DOHH2 (cell line): ENCODE measurements around the gene HSPB3.
"Not testable (repeated sequence)": the region's sequence is repeated elsewhere in the genome, so short reads cannot be mapped to it uniquely, and the experiment has no call there.

Experiments used
- H3F3A ChIP-seq: fragments of 200-600 bp; sonication (generic), shearing (Covaris generic); 2 replicates; pipeline ENCODE4 v1.6.0; 2016; ENCODE audit warnings: antibody characterized with exemption, mild to moderate bottlenecking; ENCODE audit not compliant: control insufficient read depth, insufficient read depth
- H3K27ac ChIP-seq: fragments of 200-600 bp; sonication (generic); 2 replicates; pipeline ENCODE4 v1.5.1; 2014; ENCODE audit warnings: low read depth, mild to moderate bottlenecking, low read length, moderate library complexity
- H3K27me3 ChIP-seq: fragments of 200-600 bp; sonication (generic); 2 replicates; pipeline ENCODE4 v1.6.1; 2014; ENCODE audit warnings: mild to moderate bottlenecking, low read length, mixed read lengths; ENCODE audit not compliant: control insufficient read depth
- H3K36me3 ChIP-seq: fragments of 200-600 bp; sonication (generic); 2 replicates; pipeline ENCODE4 v1.6.1; 2014; ENCODE audit warnings: mild to moderate bottlenecking, low read length, moderate library complexity, mixed read lengths; ENCODE audit not compliant: control insufficient read depth
- H3K4me1 ChIP-seq: fragments of 200-600 bp; sonication (generic); 2 replicates; pipeline ENCODE4 v1.6.1; 2014; ENCODE audit warnings: mild to moderate bottlenecking, low read length, mixed read lengths; ENCODE audit not compliant: control insufficient read depth
- H3K4me2 ChIP-seq: fragments of 200-600 bp; sonication (generic); 2 replicates; pipeline ENCODE4 v1.6.0; 2014; ENCODE audit warnings: mild to moderate bottlenecking, low read length, moderate library complexity
- H3K4me3 ChIP-seq: fragments of 200-600 bp; sonication (generic); 2 replicates; pipeline ENCODE4 v1.5.1; 2014; ENCODE audit warnings: mild to moderate bottlenecking, low read length, mixed read lengths
- H3K79me2 ChIP-seq: fragments of 200-600 bp; sonication (generic); 2 replicates; pipeline ENCODE4 v1.6.1; 2014; ENCODE audit warnings: mild to moderate bottlenecking, low read length, mixed read lengths; ENCODE audit not compliant: control insufficient read depth
- H3K9me2 ChIP-seq: fragments of 200-600 bp; sonication (generic); replicated peaks from 2 replicates; pipeline ENCODE4 v1.6.1; 2014; ENCODE audit warnings: mild to moderate bottlenecking, low read length, mixed read lengths; ENCODE audit not compliant: control insufficient read depth
- H3K9me3 ChIP-seq: fragments of 200-600 bp; sonication (generic); 2 replicates; pipeline ENCODE4 v1.6.1; 2014; ENCODE audit warnings: antibody characterized with exemption, low read length, mixed read lengths; ENCODE audit not compliant: control insufficient read depth, insufficient read depth
- H4K20me1 ChIP-seq: fragments of 200-600 bp; sonication (generic); 2 replicates; pipeline ENCODE4 v1.6.0; 2014; ENCODE audit warnings: low read depth, mild to moderate bottlenecking, antibody characterized with exemption, low read length, moderate library complexity; ENCODE audit not compliant: control insufficient read depth, insufficient read depth
- CTCF ChIP-seq: fragments of 200-600 bp; sonication (generic); IDR thresholded peaks from one replicate; pipeline ENCODE4 v1.5.1; 2014; ENCODE audit warnings: antibody characterized with exemption, mild to moderate bottlenecking, low read depth, low read length; ENCODE audit not compliant: poor library complexity, severe bottlenecking
- EZH2phosphoT487 ChIP-seq: fragments of 200-600 bp; sonication (generic); IDR thresholded peaks from 2 replicates; pipeline ENCODE4 v1.6.1; 2017; ENCODE audit warnings: borderline replicate concordance, mild to moderate bottlenecking, antibody characterized with exemption, low read length, moderate library complexity, mixed read lengths

HSPB3 gene

GRCh38 chr5:54421976-54422375, 33.5 kb upstream of the HSPB3 start:
- Histone ChIP-seq H3K9me3 (no peaks in the 10 kb centered on the region), H3K36me3 (no peaks in the 10 kb centered on the region), H3K9me2 (no peaks in the 10 kb centered on the region), H3K27me3 (peaks cover 2% of the 10 kb centered on the region; the same call in 1 of the 2 replicates), H3K4me2 (no peak overlapping the region), H3F3A (no peaks in the 10 kb centered on the region), H3K4me1 (no peaks in the 10 kb centered on the region), H3K4me3 (no peak overlapping the region), H3K79me2 (no peaks in the 10 kb centered on the region), H4K20me1 (no peaks in the 10 kb centered on the region), H3K27ac (no peak overlapping the region)
- TF ChIP-seq CTCF = no peak
- no peak for TF ChIP-seq EZH2phosphoT487

GRCh38 chr5:54425258-54425657, 30.2 kb upstream of the HSPB3 start:
- H4K20me1 ChIP-seq = no peaks in the 10 kb centered on the region
- TF ChIP-seq CTCF (no peak), EZH2phosphoT487 (no peak)
- H3K36me3 ChIP-seq = no peaks in the 10 kb centered on the region
- H3K9me2 ChIP-seq = no peaks in the 10 kb centered on the region
- H3K9me3 ChIP-seq = no peaks in the 10 kb centered on the region
- no peak overlapping the region for H3K4me2 ChIP-seq
- peaks cover 4% of the 10 kb centered on the region; the same call in 1 of the 2 replicates for H3K27me3 ChIP-seq
- H3K27ac ChIP-seq = no peak overlapping the region
- H3K4me3 ChIP-seq = no peak overlapping the region
- no peaks in the 10 kb centered on the region for H3K4me1 ChIP-seq
- H3F3A ChIP-seq = no peaks in the 10 kb centered on the region
- no peaks in the 10 kb centered on the region for H3K79me2 ChIP-seq

- TF ChIP-seq EZH2phosphoT487 (no peak), CTCF (no peak)
- Histone ChIP-seq H3K27me3 (peaks cover 4% of the 10 kb centered on the region; the same call in 1 of the 2 replicates), H3K27ac (no peak overlapping the region)
Measured at GRCh38 chr5:54426209-54426608, 29.3 kb upstream of the HSPB3 start.

GRCh38 chr5:54434650-54435049, 20.8 kb upstream of the HSPB3 start:
- H3K9me3 ChIP-seq, H3K9me2 ChIP-seq, H3K4me2 ChIP-seq, H3K4me3 ChIP-seq, H3K27me3 ChIP-seq, H3K79me2 ChIP-seq, H3K27ac ChIP-seq, H3K36me3 ChIP-seq, H3F3A ChIP-seq, H4K20me1 ChIP-seq: not testable (repeated sequence)
- peaks cover 13% of the 10 kb centered on the region for H3K4me1 ChIP-seq

More at GRCh38 chr5:54426209-54426608, 29.3 kb upstream of the HSPB3 start:
- Histone ChIP-seq H3K9me2 (no peaks in the 10 kb centered on the region), H3K4me1 (no peaks in the 10 kb centered on the region), H3K79me2 (no peaks in the 10 kb centered on the region), H3K9me3 (no peaks in the 10 kb centered on the region), H3K36me3 (no peaks in the 10 kb centered on the region), H3F3A (no peaks in the 10 kb centered on the region), H3K4me3 (no peak overlapping the region), H4K20me1 (no peaks in the 10 kb centered on the region), H3K4me2 (no peak overlapping the region)
